ENCODE results near the gene SH2D6. TPM values are rescaled to one million over a fixed set of nuclear protein-coding genes. Genes with fewer than 3 reads are reported as not detected.

The SH2D6 gene
- total and polyA plus RNA-seq, 2 of the 8 experiments (the other 6 are each of a cell fraction or from before 2014, with no cell fraction given): 0.42 TPM; not detected in 1

GRCh38 chr2:85485815-85486214, 67.3 kb downstream of the SH2D6 start (continued):
- TF ChIP-seq RNF2 (IDR thresholded peaks at IDR 0.05; ENCODE audit: borderline replicate concordance, low read depth, low read length, missing control alignments, poor library complexity, severe bottlenecking): no peak
- TF ChIP-seq CBX5 (IDR thresholded peaks at IDR 0.05; ENCODE audit: low read depth, low read length): no peak
- TF ChIP-seq TBP (IDR thresholded peaks at IDR 0.05; ENCODE audit: low read depth, low read length): no peak
- TF ChIP-seq EGR1 (IDR thresholded peaks at IDR 0.05; ENCODE audit: borderline replicate concordance, low read depth, low read length): no peak

Small RNA genes within 50 kb of the gene (small RNA-seq; reads per million reads assigned to genes)
- gene AC062037.2 (ENCODE audit: insufficient read depth) (not detected), gene RF00019 (ENCODE audit: insufficient read depth) (not detected), gene RN7SL251P (ENCODE audit: insufficient read depth) (not detected)

Other genes starting within 250 kb of the SH2D6 start
- 36.3 and 38.9 TPM in 2 replicates for gene TGOLN2, start 90.7 kb upstream of the SH2D6 start, total RNA-seq (2021; fragmentation: NEBNext Ultra II Directional; extraction: Animal tissue kit (Norgen Biotek cat#: 25700))
- gene TGOLN2, start 90.7 kb upstream of the SH2D6 start, polyA plus RNA-seq (2011; rRNA removed): 31.1 and 33.9 TPM in 2 replicates
- 13.6 and 15.8 TPM in 2 replicates for gene RETSAT, start 64.2 kb upstream of the SH2D6 start, total RNA-seq (2021; fragmentation: NEBNext Ultra II Directional; extraction: Animal tissue kit (Norgen Biotek cat#: 25700))
- gene RETSAT, start 64.2 kb upstream of the SH2D6 start, polyA plus RNA-seq (2011; rRNA removed): 16.7 and 20.7 TPM in 2 replicates
- gene ELMOD3, start 63.9 kb upstream of the SH2D6 start, total RNA-seq (2021; fragmentation: NEBNext Ultra II Directional; extraction: Animal tissue kit (Norgen Biotek cat#: 25700)): 6.9 and 10.2 TPM in 2 replicates
- gene ELMOD3, start 63.9 kb upstream of the SH2D6 start, polyA plus RNA-seq (2011; rRNA removed): 8.5 and 9.3 TPM in 2 replicates
- 78.6 and 80.5 TPM in 2 replicates for gene CAPG, start 8.3 kb upstream of the SH2D6 start, total RNA-seq (2021; fragmentation: NEBNext Ultra II Directional; extraction: Animal tissue kit (Norgen Biotek cat#: 25700))
- 89.0 and 114 TPM in 2 replicates for gene CAPG, start 8.3 kb upstream of the SH2D6 start, polyA plus RNA-seq (2011; rRNA removed)
- 297 and 307 TPM in 2 replicates for gene MAT2A, start 120.5 kb downstream of the SH2D6 start, total RNA-seq (2021; fragmentation: NEBNext Ultra II Directional; extraction: Animal tissue kit (Norgen Biotek cat#: 25700))
- 186 and 255 TPM in 2 replicates for gene MAT2A, start 120.5 kb downstream of the SH2D6 start, polyA plus RNA-seq (2011; rRNA removed)
- 33.8 and 36.1 TPM in 2 replicates for gene GGCX, start 142.8 kb downstream of the SH2D6 start, total RNA-seq (2021; fragmentation: NEBNext Ultra II Directional; extraction: Animal tissue kit (Norgen Biotek cat#: 25700))
- 29.4 and 47.8 TPM in 2 replicates for gene GGCX, start 142.8 kb downstream of the SH2D6 start, polyA plus RNA-seq (2011; rRNA removed)
- 34.4 and 38.1 TPM in 2 replicates for gene VAMP8, start 158.9 kb downstream of the SH2D6 start, total RNA-seq (2021; fragmentation: NEBNext Ultra II Directional; extraction: Animal tissue kit (Norgen Biotek cat#: 25700))
- 55.2 and 69.7 TPM in 2 replicates for gene VAMP8, start 158.9 kb downstream of the SH2D6 start, polyA plus RNA-seq (2011; rRNA removed)
- 4.7 and 5.2 TPM in 2 replicates for gene VAMP5, start 165.7 kb downstream of the SH2D6 start, total RNA-seq (2021; fragmentation: NEBNext Ultra II Directional; extraction: Animal tissue kit (Norgen Biotek cat#: 25700))
- gene VAMP5, start 165.7 kb downstream of the SH2D6 start, polyA plus RNA-seq (2011; rRNA removed): 13.4 and 14.2 TPM in 2 replicates
- 97.2 and 99.5 TPM in 2 replicates for gene RNF181, start 177.0 kb downstream of the SH2D6 start, total RNA-seq (2021; fragmentation: NEBNext Ultra II Directional; extraction: Animal tissue kit (Norgen Biotek cat#: 25700))
- gene RNF181, start 177.0 kb downstream of the SH2D6 start, polyA plus RNA-seq (2011; rRNA removed): 398 and 514 TPM in 2 replicates
- gene TMEM150A, start 184.0 kb downstream of the SH2D6 start, total RNA-seq (2021; fragmentation: NEBNext Ultra II Directional; extraction: Animal tissue kit (Norgen Biotek cat#: 25700)): 19.8 and 22.4 TPM in 2 replicates
- gene TMEM150A, start 184.0 kb downstream of the SH2D6 start, polyA plus RNA-seq (2011; rRNA removed): 29.9 and 42.6 TPM in 2 replicates
- 40.9 and 46.3 TPM in 2 replicates for gene C2orf68, start 193.4 kb downstream of the SH2D6 start, total RNA-seq (2021; fragmentation: NEBNext Ultra II Directional; extraction: Animal tissue kit (Norgen Biotek cat#: 25700))
- gene C2orf68, start 193.4 kb downstream of the SH2D6 start, polyA plus RNA-seq (2011; rRNA removed): 47.2 and 49.4 TPM in 2 replicates
- 86.2 and 90.4 TPM in 2 replicates for gene USP39, start 197.5 kb downstream of the SH2D6 start, total RNA-seq (2021; fragmentation: NEBNext Ultra II Directional; extraction: Animal tissue kit (Norgen Biotek cat#: 25700))
- gene USP39, start 197.5 kb downstream of the SH2D6 start, polyA plus RNA-seq (2011; rRNA removed): 76.3 and 81.5 TPM in 2 replicates
- not detected in 2 replicates for gene SFTPB, start 249.5 kb downstream of the SH2D6 start, total RNA-seq (2021; fragmentation: NEBNext Ultra II Directional; extraction: Animal tissue kit (Norgen Biotek cat#: 25700))
- not detected in 2 replicates for gene SFTPB, start 249.5 kb downstream of the SH2D6 start, polyA plus RNA-seq (2011; rRNA removed)

Measured in H1 (cell line).